HG03066 (cell line): ENCODE measurements around the gene CERT1.
"Not testable (repeated sequence)": the region's sequence is repeated elsewhere in the genome, so short reads cannot be mapped to it uniquely, and the experiment has no call there.

ENCODE experiments used
- ATAC-seq: cut with Tn5 transposase; IDR thresholded peaks from one replicate; pipeline ENCODE4 v1.9.1; 2021; ENCODE audit warnings: low read depth; ENCODE audit not compliant: unreplicated experiment

The CERT1 gene

GRCh38 chr5:75524591-75524990 is 13.2 kb upstream of the CERT1 start:
- ATAC-seq, result no peak

GRCh38 chr5:75524071-75524470 is 12.6 kb upstream of the CERT1 start:
- ATAC-seq, result peak; percentile 91

GRCh38 chr5:75523275-75523674 is 11.8 kb upstream of the CERT1 start:
- no peak for ATAC-seq

- ATAC-seq, result no peak
These were observed 11.1 kb upstream of the CERT1 start for GRCh38 chr5:75522542-75522941.

GRCh38 chr5:75522025-75522424 is 10.6 kb upstream of the CERT1 start:
- ATAC-seq, result no peak

GRCh38 chr5:75521195-75521594 is 9.8 kb upstream of the CERT1 start:
- no peak for ATAC-seq

- no peak for ATAC-seq
These were observed 8.3 kb upstream of the CERT1 start for GRCh38 chr5:75519761-75520160.

GRCh38 chr5:75514323-75514722 is 2.9 kb upstream of the CERT1 start:
- no peak for ATAC-seq

- no peak for ATAC-seq
These were observed 2.4 kb upstream of the CERT1 start for GRCh38 chr5:75513841-75514240.

GRCh38 chr5:75512383-75513074 is 1.1 kb upstream of the CERT1 start:
- no peak for ATAC-seq

GRCh38 chr5:75510836-75511434 is 494 bp downstream of the CERT1 start:
- peak; percentile 23 for ATAC-seq

GRCh38 chr5:75510417-75510835 is 1.0 kb downstream of the CERT1 start:
- no peak for ATAC-seq

- no peak for ATAC-seq
These were observed 1.5 kb downstream of the CERT1 start for GRCh38 chr5:75509956-75510355.

- ATAC-seq, result no peak
These were observed 1.9 kb downstream of the CERT1 start for GRCh38 chr5:75509546-75509945.

GRCh38 chr5:75507841-75508240 is 3.6 kb downstream of the CERT1 start:
- no peak for ATAC-seq

GRCh38 chr5:75505112-75505511 is 6.3 kb downstream of the CERT1 start:
- not testable (repeated sequence) for ATAC-seq

GRCh38 chr5:75498875-75499274 is 12.6 kb downstream of the CERT1 start:
- not testable (repeated sequence) for ATAC-seq

GRCh38 chr5:75498208-75498777 is 13.1 kb downstream of the CERT1 start:
- ATAC-seq, result no peak

GRCh38 chr5:75496026-75496425 is 15.4 kb downstream of the CERT1 start:
- ATAC-seq, result no peak

GRCh38 chr5:75491621-75492020 is 19.8 kb downstream of the CERT1 start:
- no peak for ATAC-seq

- ATAC-seq, result not testable (repeated sequence)
These were observed 21.6 kb downstream of the CERT1 start for GRCh38 chr5:75489847-75490246.

GRCh38 chr5:75484605-75485004 is 26.8 kb downstream of the CERT1 start:
- ATAC-seq, result no peak
